SK-N-MC (cell line): ENCODE results near the gene MPHOSPH9.
A peak's percentile ranks its signal among the peaks of the same experiment; 100 is the strongest.

ENCODE experiments used
- DNase-seq: peaks from one replicate; pipeline ENCODE4 v3.0.0-alpha.2; 2011; ENCODE audit warnings: low read depth, low spot score
- H3K27ac ChIP-seq: fragments of 200-600 bp; sonication (generic); 2 replicates; pipeline ENCODE4 v1.5.1; 2016; ENCODE audit warnings: mixed run types
- H3K36me3 ChIP-seq: fragments of 200-600 bp; sonication (generic); 2 replicates; pipeline ENCODE4 v1.6.1; 2017; ENCODE audit warnings: antibody characterized with exemption, low read length, mixed read lengths; ENCODE audit not compliant: insufficient read depth
- H3K4me3 ChIP-seq: fragments of 200-600 bp; sonication (generic); 2 replicates; pipeline ENCODE4 v1.5.1; 2016
- H3K9ac ChIP-seq: fragments of 200-600 bp; sonication (generic); 2 replicates; pipeline ENCODE4 v1.8.0; 2017; ENCODE audit warnings: mixed run types, mixed read lengths; ENCODE audit not compliant: insufficient read length
- H3K9me3 ChIP-seq: fragments of 200-600 bp; sonication (generic); 2 replicates; pipeline ENCODE4 v1.6.1; 2017; ENCODE audit warnings: low read depth, mild to moderate bottlenecking, antibody characterized with exemption, low read length, moderate library complexity, mixed read lengths
- EZH2 ChIP-seq: fragments of 200-600 bp; sonication (generic); IDR thresholded peaks from one replicate; pipeline ENCODE4 v1.6.1; 2017; ENCODE audit warnings: antibody characterized with exemption
- FOXP2 ChIP-seq: optimal IDR thresholded peaks from 2 replicates; pipeline ENCODE3; 2011; ENCODE audit warnings: mild to moderate bottlenecking, moderate library complexity; ENCODE audit not compliant: insufficient read depth; ENCODE audit errors: extremely low read length, control extremely low read depth
- POLR2AphosphoS5 ChIP-seq: IDR thresholded peaks from 2 replicates; pipeline ENCODE4 v1.6.1; 2012; ENCODE audit warnings: mild to moderate bottlenecking, low read depth, low read length, borderline replicate concordance

The MPHOSPH9 gene

GRCh38 chr12:123107926-123108681 lies 124.8 kb downstream of the MPHOSPH9 start:
- TF ChIP-seq POLR2AphosphoS5 (no peak), FOXP2 (no peak), EZH2 (no peak)
- Histone ChIP-seq H3K4me3 (no peak overlapping the region), H3K9me3 (no peaks in the 10 kb centered on the region), H3K36me3 (no peaks in the 10 kb centered on the region), H3K27ac (no peak overlapping the region), H3K9ac (no peak overlapping the region)
- DNase-seq, result no peak

GRCh38 chr12:123106640-123107359 lies 126.1 kb downstream of the MPHOSPH9 start:
- DNase-seq, result no peak
- no peak overlapping the region for H3K9ac ChIP-seq
- no peak for TF ChIP-seq FOXP2
- TF ChIP-seq EZH2, result no peak
- no peak; the same call in 1 of the 2 replicates for TF ChIP-seq POLR2AphosphoS5
- H3K4me3 ChIP-seq, result no peak overlapping the region; the same call in 1 of the 2 replicates
- H3K9me3 ChIP-seq, result no peaks in the 10 kb centered on the region
- peak overlapping the region; percentile 13; the same call in 1 of the 2 replicates for H3K27ac ChIP-seq
- no peaks in the 10 kb centered on the region for H3K36me3 ChIP-seq

- no peak overlapping the region for H3K4me3 ChIP-seq
- H3K36me3 ChIP-seq, result no peaks in the 10 kb centered on the region
- DNase-seq, result no peak
- no peak for TF ChIP-seq EZH2
- no peak for TF ChIP-seq FOXP2
- TF ChIP-seq POLR2AphosphoS5, result no peak
- H3K9me3 ChIP-seq, result no peaks in the 10 kb centered on the region
- 0 out of 2 replicates have a peak overlapping the region, but pooled peaks have one; percentile 42 for H3K27ac ChIP-seq
- H3K9ac ChIP-seq, result no peak overlapping the region
Observed at GRCh38 chr12:123105211-123105826, 127.6 kb downstream of the MPHOSPH9 start.

DNA sequence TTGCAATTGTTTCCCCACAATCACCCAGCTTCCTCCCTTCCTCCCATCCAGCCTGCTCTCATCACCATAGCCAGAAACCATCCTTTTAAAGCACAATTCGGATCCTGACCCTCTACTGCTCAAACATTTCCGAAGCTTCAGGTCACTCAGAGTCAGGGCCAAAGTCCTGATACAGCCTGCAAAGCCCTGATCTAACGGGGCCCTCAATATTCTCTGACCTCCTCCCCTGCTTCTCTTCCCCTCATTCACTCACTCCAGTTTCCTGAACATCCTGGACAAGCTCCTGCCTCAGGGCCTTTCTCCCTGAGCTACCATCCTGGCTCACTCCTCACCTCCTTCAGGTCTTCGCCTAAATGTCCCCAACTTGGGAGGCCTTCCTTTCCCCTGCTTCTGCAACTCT lies 128.1 kb downstream of the MPHOSPH9 start:
- DNase-seq, result no peak
- 0 out of 2 replicates have a peak overlapping the region, but pooled peaks have one; percentile 42 for H3K27ac ChIP-seq
- no peaks in the 10 kb centered on the region for H3K9me3 ChIP-seq
- no peaks in the 10 kb centered on the region for H3K36me3 ChIP-seq
- no peak overlapping the region for H3K9ac ChIP-seq
- no peak overlapping the region for H3K4me3 ChIP-seq
- TF ChIP-seq EZH2, result no peak
